Parathyroid adenoma (tissue), 2 donors: ENCODE measurements around the gene NBDY.
"Not testable (repeated sequence)": the region's sequence is repeated elsewhere in the genome, so short reads cannot be mapped to it uniquely, and the experiment has no call there.

ENCODE experiments used
- H2AFZ ChIP-seq: fragments of 300-600 bp; sonication (generic); one replicate; pipeline ENCODE4 v1.7.0; 2017; ENCODE audit warnings: antibody characterized with exemption, mild to moderate bottlenecking
- H3K27ac ChIP-seq: fragments of 300-600 bp; sonication (generic); one replicate; pipeline ENCODE4 v1.7.0; 2017
- H3K27me3 ChIP-seq: fragments of 300-600 bp; sonication (generic); one replicate; pipeline ENCODE4 v1.7.0; 2017; ENCODE audit warnings: low read length; ENCODE audit not compliant: control insufficient read depth, insufficient read depth
- H3K36me3 ChIP-seq: fragments of 300-600 bp; sonication (generic); one replicate; pipeline ENCODE4 v1.7.0; 2017; ENCODE audit warnings: low read length; ENCODE audit not compliant: control insufficient read depth, insufficient read depth
- H3K4me1 ChIP-seq: fragments of 300-600 bp; sonication (generic); one replicate; pipeline ENCODE4 v1.7.0; 2017; ENCODE audit warnings: control low read depth
- H3K4me2 ChIP-seq: fragments of 300-600 bp; sonication (generic); one replicate; pipeline ENCODE4 v1.7.0; 2017; ENCODE audit warnings: low read length
- H3K4me3 ChIP-seq: fragments of 300-600 bp; sonication (generic); one replicate; pipeline ENCODE4 v1.7.0; 2017; ENCODE audit warnings: low read depth, low read length
- H3K79me2 ChIP-seq: fragments of 300-600 bp; sonication (generic); one replicate; pipeline ENCODE4 v1.7.0; 2017; ENCODE audit warnings: control low read depth
- H3K9ac ChIP-seq: fragments of 300-600 bp; sonication (generic); one replicate; pipeline ENCODE4 v1.7.0; 2017; ENCODE audit warnings: mild to moderate bottlenecking
- H3K9me3 ChIP-seq: fragments of 300-600 bp; sonication (generic); one replicate; pipeline ENCODE4 v1.7.0; 2017; ENCODE audit warnings: low read length; ENCODE audit not compliant: control insufficient read depth
- TF ChIP-seq, protein P1 (sequence below): fragments of 300-600 bp; sonication (generic); IDR thresholded peaks from one replicate; pipeline ENCODE4 v1.7.0; 2017; ENCODE audit warnings: antibody characterized with exemption, mild to moderate bottlenecking
- donor health status: primary hyperparathyroidism.

Gene NBDY

GRCh38 chrX:56746996-56747395, 18.0 kb downstream of the NBDY start:
- Histone ChIP-seq H3K27ac (no peak overlapping the region), H3K36me3 (no peaks in the 10 kb centered on the region), H3K79me2 (peaks cover 12% of the 10 kb centered on the region), H3K9me3 (no peaks in the 10 kb centered on the region), H3K4me2 (no peak overlapping the region), H2AFZ (no peak overlapping the region), H3K27me3 (no peaks in the 10 kb centered on the region), H3K4me1 (no peaks in the 10 kb centered on the region), H3K4me3 (no peak overlapping the region), H3K9ac (no peak overlapping the region)
- TF ChIP-seq, protein P1, sequence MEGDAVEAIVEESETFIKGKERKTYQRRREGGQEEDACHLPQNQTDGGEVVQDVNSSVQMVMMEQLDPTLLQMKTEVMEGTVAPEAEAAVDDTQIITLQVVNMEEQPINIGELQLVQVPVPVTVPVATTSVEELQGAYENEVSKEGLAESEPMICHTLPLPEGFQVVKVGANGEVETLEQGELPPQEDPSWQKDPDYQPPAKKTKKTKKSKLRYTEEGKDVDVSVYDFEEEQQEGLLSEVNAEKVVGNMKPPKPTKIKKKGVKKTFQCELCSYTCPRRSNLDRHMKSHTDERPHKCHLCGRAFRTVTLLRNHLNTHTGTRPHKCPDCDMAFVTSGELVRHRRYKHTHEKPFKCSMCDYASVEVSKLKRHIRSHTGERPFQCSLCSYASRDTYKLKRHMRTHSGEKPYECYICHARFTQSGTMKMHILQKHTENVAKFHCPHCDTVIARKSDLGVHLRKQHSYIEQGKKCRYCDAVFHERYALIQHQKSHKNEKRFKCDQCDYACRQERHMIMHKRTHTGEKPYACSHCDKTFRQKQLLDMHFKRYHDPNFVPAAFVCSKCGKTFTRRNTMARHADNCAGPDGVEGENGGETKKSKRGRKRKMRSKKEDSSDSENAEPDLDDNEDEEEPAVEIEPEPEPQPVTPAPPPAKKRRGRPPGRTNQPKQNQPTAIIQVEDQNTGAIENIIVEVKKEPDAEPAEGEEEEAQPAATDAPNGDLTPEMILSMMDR: no peak

- Histone ChIP-seq H3K79me2 (peaks cover 7% of the 10 kb centered on the region), H2AFZ (no peak overlapping the region), H3K4me2 (no peak overlapping the region), H3K9me3 (no peaks in the 10 kb centered on the region), H3K27me3 (no peaks in the 10 kb centered on the region), H3K36me3 (no peaks in the 10 kb centered on the region), H3K27ac (no peak overlapping the region), H3K4me1 (no peaks in the 10 kb centered on the region), H3K4me3 (no peak overlapping the region), H3K9ac (no peak overlapping the region)
- TF ChIP-seq, protein P1: no peak
These were observed 22.0 kb downstream of the NBDY start for GRCh38 chrX:56751071-56751470.

GRCh38 chrX:56757327-56757726, 28.3 kb downstream of the NBDY start:
- H3K79me2 ChIP-seq: no peaks in the 10 kb centered on the region
- no peaks in the 10 kb centered on the region for H3K4me1 ChIP-seq
- no peak overlapping the region for H3K27ac ChIP-seq
- H3K9me3 ChIP-seq: no peaks in the 10 kb centered on the region
- no peak overlapping the region for H3K4me3 ChIP-seq
- H2AFZ ChIP-seq: no peak overlapping the region
- H3K4me2 ChIP-seq: no peak overlapping the region
- TF ChIP-seq, protein P1: no peak
- H3K9ac ChIP-seq: no peak overlapping the region
- H3K27me3 ChIP-seq: no peaks in the 10 kb centered on the region
- H3K36me3 ChIP-seq: no peaks in the 10 kb centered on the region

DNA sequence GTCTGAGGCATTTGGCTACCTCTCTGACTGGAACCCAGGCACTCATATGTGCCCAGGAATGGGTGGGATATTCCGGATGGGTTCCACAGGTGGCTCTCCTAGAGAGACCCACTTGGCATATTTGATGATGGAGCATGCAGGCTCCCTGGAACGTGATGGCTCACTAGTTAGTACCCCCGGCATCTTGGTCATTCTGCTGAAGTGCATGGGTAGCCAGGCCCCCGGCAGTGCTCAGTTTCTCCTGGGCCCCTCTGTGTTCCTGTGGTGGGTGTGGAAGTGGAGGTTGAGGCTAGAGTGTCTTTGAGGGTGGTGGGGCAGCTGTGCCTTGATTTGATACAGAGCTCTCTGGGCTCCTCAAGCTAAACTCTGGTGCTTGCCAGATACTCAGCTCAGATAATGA, 29.4 kb downstream of the NBDY start:
- Histone ChIP-seq H3K4me3 (no peak overlapping the region), H3K4me2 (no peak overlapping the region), H3K4me1 (no peaks in the 10 kb centered on the region), H3K36me3 (no peaks in the 10 kb centered on the region), H3K9ac (no peak overlapping the region), H3K79me2 (no peaks in the 10 kb centered on the region), H3K9me3 (no peaks in the 10 kb centered on the region), H3K27me3 (no peaks in the 10 kb centered on the region), H3K27ac (no peak overlapping the region), H2AFZ (no peak overlapping the region)
- TF ChIP-seq, protein P1: no peak

- H3K9ac ChIP-seq: no peak overlapping the region
- no peaks in the 10 kb centered on the region for H3K36me3 ChIP-seq
- H3K4me2 ChIP-seq: no peak overlapping the region
- H3K27me3 ChIP-seq: no peaks in the 10 kb centered on the region
- H3K27ac ChIP-seq: no peak overlapping the region
- no peaks in the 10 kb centered on the region for H3K4me1 ChIP-seq
- no peak overlapping the region for H2AFZ ChIP-seq
- TF ChIP-seq, protein P1: no peak
- no peak overlapping the region for H3K4me3 ChIP-seq
- H3K9me3 ChIP-seq: no peaks in the 10 kb centered on the region
- no peaks in the 10 kb centered on the region for H3K79me2 ChIP-seq
These were observed 30.8 kb downstream of the NBDY start for GRCh38 chrX:56759736-56760409.

DNA sequence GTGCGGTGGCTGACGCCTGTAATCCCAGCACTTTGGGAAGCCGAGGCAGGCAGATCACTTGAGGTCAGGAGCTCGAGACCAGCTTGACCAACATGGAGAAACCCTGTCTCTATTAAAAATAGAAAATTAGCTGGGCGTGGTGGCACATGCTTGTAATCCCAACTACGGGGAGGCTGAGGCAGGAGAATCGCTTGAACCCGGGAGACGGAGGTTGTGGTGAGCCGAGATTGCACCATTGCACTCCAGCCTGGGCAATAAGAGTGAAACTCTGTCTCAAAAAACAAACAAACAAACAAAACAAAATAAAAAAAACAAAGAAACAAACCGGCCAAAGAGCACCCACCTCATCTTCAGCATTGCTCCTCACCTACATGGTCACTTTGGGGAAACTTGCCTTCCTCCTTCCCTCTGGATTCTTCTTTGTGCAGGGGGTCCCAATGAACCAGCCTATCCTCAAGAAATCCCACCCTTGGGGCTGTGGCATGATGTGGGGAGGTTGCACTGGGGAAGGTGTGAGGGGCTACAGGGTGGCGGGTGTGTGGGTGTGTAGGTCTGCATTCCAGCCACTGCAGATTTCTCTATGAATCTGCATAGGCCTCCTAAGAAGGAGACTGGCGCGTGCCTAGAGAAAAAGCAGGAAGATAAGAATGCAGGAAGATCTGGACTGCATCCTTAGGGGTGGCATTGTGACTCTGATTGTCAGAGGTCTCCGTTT, 31.5 kb downstream of the NBDY start:
- not testable (repeated sequence) for H3K4me2 ChIP-seq, H3K9ac ChIP-seq, H3K79me2 ChIP-seq, H2AFZ ChIP-seq, H3K4me1 ChIP-seq, H3K4me3 ChIP-seq, H3K27me3 ChIP-seq, H3K36me3 ChIP-seq, H3K27ac ChIP-seq, H3K9me3 ChIP-seq
